DOHH2 (cell line): ENCODE results near the gene FAM83F.

Experiments
- H3F3A ChIP-seq: fragments of 200-600 bp; sonication (generic), shearing (Covaris generic); 2 replicates; pipeline ENCODE4 v1.6.0; 2016; ENCODE audit warnings: antibody characterized with exemption, mild to moderate bottlenecking; ENCODE audit not compliant: control insufficient read depth, insufficient read depth
- H3K27ac ChIP-seq: fragments of 200-600 bp; sonication (generic); 2 replicates; pipeline ENCODE4 v1.5.1; 2014; ENCODE audit warnings: low read depth, mild to moderate bottlenecking, low read length, moderate library complexity
- H3K27me3 ChIP-seq: fragments of 200-600 bp; sonication (generic); 2 replicates; pipeline ENCODE4 v1.6.1; 2014; ENCODE audit warnings: mild to moderate bottlenecking, low read length, mixed read lengths; ENCODE audit not compliant: control insufficient read depth
- H3K36me3 ChIP-seq: fragments of 200-600 bp; sonication (generic); 2 replicates; pipeline ENCODE4 v1.6.1; 2014; ENCODE audit warnings: mild to moderate bottlenecking, low read length, moderate library complexity, mixed read lengths; ENCODE audit not compliant: control insufficient read depth
- H3K4me1 ChIP-seq: fragments of 200-600 bp; sonication (generic); 2 replicates; pipeline ENCODE4 v1.6.1; 2014; ENCODE audit warnings: mild to moderate bottlenecking, low read length, mixed read lengths; ENCODE audit not compliant: control insufficient read depth
- H3K4me2 ChIP-seq: fragments of 200-600 bp; sonication (generic); 2 replicates; pipeline ENCODE4 v1.6.0; 2014; ENCODE audit warnings: mild to moderate bottlenecking, low read length, moderate library complexity
- H3K4me3 ChIP-seq: fragments of 200-600 bp; sonication (generic); 2 replicates; pipeline ENCODE4 v1.5.1; 2014; ENCODE audit warnings: mild to moderate bottlenecking, low read length, mixed read lengths
- H3K79me2 ChIP-seq: fragments of 200-600 bp; sonication (generic); 2 replicates; pipeline ENCODE4 v1.6.1; 2014; ENCODE audit warnings: mild to moderate bottlenecking, low read length, mixed read lengths; ENCODE audit not compliant: control insufficient read depth
- H3K9me2 ChIP-seq: fragments of 200-600 bp; sonication (generic); replicated peaks from 2 replicates; pipeline ENCODE4 v1.6.1; 2014; ENCODE audit warnings: mild to moderate bottlenecking, low read length, mixed read lengths; ENCODE audit not compliant: control insufficient read depth
- H3K9me3 ChIP-seq: fragments of 200-600 bp; sonication (generic); 2 replicates; pipeline ENCODE4 v1.6.1; 2014; ENCODE audit warnings: antibody characterized with exemption, low read length, mixed read lengths; ENCODE audit not compliant: control insufficient read depth, insufficient read depth
- H4K20me1 ChIP-seq: fragments of 200-600 bp; sonication (generic); 2 replicates; pipeline ENCODE4 v1.6.0; 2014; ENCODE audit warnings: low read depth, mild to moderate bottlenecking, antibody characterized with exemption, low read length, moderate library complexity; ENCODE audit not compliant: control insufficient read depth, insufficient read depth
- EZH2phosphoT487 ChIP-seq: fragments of 200-600 bp; sonication (generic); IDR thresholded peaks from 2 replicates; pipeline ENCODE4 v1.6.1; 2017; ENCODE audit warnings: borderline replicate concordance, mild to moderate bottlenecking, antibody characterized with exemption, low read length, moderate library complexity, mixed read lengths
- TF ChIP-seq, protein P1 (sequence below): fragments of 200-600 bp; sonication (generic); IDR thresholded peaks from one replicate; pipeline ENCODE4 v1.5.1; 2014; ENCODE audit warnings: antibody characterized with exemption, mild to moderate bottlenecking, low read depth, low read length; ENCODE audit not compliant: poor library complexity, severe bottlenecking

Gene FAM83F

DNA sequence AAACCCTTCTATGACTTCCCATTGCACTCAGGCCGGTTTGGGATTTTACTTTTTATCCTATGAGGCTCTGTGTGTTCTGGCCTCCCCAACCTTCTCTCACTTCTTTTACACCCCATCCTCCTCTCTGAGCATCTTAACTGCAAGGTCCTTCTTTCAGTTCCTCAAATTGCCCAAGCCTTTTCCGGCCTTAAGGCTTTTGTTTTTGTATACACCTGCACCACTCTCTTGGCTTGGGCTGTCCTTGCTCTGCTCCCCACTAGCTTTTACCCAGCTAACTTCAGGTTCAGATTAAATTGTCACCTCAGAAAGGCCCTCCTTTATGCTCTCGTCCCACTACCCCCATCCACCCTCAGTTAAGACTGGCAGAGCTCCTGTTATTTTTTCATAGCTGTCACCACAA is 55.5 kb downstream of the FAM83F start:
- Histone ChIP-seq H3K79me2 (peaks cover 89% of the 10 kb centered on the region), H3K36me3 (peaks cover 3% of the 10 kb centered on the region; the same call in 1 of the 2 replicates), H3K9me3 (no peaks in the 10 kb centered on the region), H3K4me3 (peak overlapping the region; percentile 58), H3F3A (peaks cover 49% of the 10 kb centered on the region), H4K20me1 (no peaks in the 10 kb centered on the region), H3K27ac (peak overlapping the region; percentile 94), H3K27me3 (no peaks in the 10 kb centered on the region), H3K4me1 (peaks cover 89% of the 10 kb centered on the region), H3K4me2 (peak overlapping the region; percentile 68), H3K9me2 (no peaks in the 10 kb centered on the region)
- no peak for TF ChIP-seq EZH2phosphoT487
- TF ChIP-seq, protein P1, sequence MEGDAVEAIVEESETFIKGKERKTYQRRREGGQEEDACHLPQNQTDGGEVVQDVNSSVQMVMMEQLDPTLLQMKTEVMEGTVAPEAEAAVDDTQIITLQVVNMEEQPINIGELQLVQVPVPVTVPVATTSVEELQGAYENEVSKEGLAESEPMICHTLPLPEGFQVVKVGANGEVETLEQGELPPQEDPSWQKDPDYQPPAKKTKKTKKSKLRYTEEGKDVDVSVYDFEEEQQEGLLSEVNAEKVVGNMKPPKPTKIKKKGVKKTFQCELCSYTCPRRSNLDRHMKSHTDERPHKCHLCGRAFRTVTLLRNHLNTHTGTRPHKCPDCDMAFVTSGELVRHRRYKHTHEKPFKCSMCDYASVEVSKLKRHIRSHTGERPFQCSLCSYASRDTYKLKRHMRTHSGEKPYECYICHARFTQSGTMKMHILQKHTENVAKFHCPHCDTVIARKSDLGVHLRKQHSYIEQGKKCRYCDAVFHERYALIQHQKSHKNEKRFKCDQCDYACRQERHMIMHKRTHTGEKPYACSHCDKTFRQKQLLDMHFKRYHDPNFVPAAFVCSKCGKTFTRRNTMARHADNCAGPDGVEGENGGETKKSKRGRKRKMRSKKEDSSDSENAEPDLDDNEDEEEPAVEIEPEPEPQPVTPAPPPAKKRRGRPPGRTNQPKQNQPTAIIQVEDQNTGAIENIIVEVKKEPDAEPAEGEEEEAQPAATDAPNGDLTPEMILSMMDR, result no peak

GRCh38 chr22:40051322-40051721 is 56.6 kb downstream of the FAM83F start:
- Histone ChIP-seq H3K79me2 (peaks cover 89% of the 10 kb centered on the region), H3K4me3 (peak overlapping the region; percentile 58), H3K9me3 (no peaks in the 10 kb centered on the region), H3K4me1 (peaks cover 94% of the 10 kb centered on the region), H4K20me1 (no peaks in the 10 kb centered on the region), H3K4me2 (peak overlapping the region; percentile 68), H3K27ac (peak overlapping the region; percentile 94), H3K36me3 (peaks cover 3% of the 10 kb centered on the region; the same call in 1 of the 2 replicates), H3K9me2 (no peaks in the 10 kb centered on the region), H3K27me3 (no peaks in the 10 kb centered on the region), H3F3A (peaks cover 45% of the 10 kb centered on the region)
- TF ChIP-seq, protein P1, result no peak
- TF ChIP-seq EZH2phosphoT487, result no peak

DNA sequence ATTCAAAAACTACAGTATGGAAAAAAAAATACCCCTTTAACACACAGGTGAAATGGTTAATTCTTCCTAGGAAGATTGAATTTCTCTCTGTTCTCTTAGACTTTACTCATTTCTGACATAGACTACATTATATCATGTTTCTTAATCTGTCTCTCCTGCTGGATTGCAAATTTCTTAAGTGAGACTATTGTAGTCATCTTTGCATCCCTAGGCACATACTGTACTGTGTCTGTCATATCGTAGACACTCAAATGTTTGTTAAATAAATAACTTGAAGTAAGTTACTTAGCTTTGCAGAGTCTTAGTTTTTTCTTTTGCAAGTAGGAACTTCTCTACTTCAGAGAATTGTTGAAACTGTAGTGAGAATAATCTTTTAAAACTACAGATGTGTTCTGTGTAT is 58.7 kb downstream of the FAM83F start:
- Histone ChIP-seq H3K27ac (no peak overlapping the region), H3K4me1 (peaks cover 95% of the 10 kb centered on the region), H3K79me2 (peaks cover 89% of the 10 kb centered on the region), H3K27me3 (no peaks in the 10 kb centered on the region), H3K4me2 (no peak overlapping the region), H3K4me3 (no peak overlapping the region), H3K9me3 (no peaks in the 10 kb centered on the region), H3F3A (peaks cover 42% of the 10 kb centered on the region), H4K20me1 (no peaks in the 10 kb centered on the region), H3K9me2 (no peaks in the 10 kb centered on the region), H3K36me3 (peaks cover 3% of the 10 kb centered on the region; the same call in 1 of the 2 replicates)
- TF ChIP-seq EZH2phosphoT487, result no peak
- TF ChIP-seq, protein P1, result no peak

- H3K27ac ChIP-seq, result peak overlapping the region; percentile 48
- peaks cover 39% of the 10 kb centered on the region for H3F3A ChIP-seq
- no peaks in the 10 kb centered on the region for H4K20me1 ChIP-seq
- no peaks in the 10 kb centered on the region for H3K9me3 ChIP-seq
- peaks cover 3% of the 10 kb centered on the region; the same call in 1 of the 2 replicates for H3K36me3 ChIP-seq
- TF ChIP-seq, protein P1, result no peak
- no peak for TF ChIP-seq EZH2phosphoT487
- peaks cover 89% of the 10 kb centered on the region for H3K4me1 ChIP-seq
- H3K27me3 ChIP-seq, result no peaks in the 10 kb centered on the region
- H3K4me3 ChIP-seq, result peak overlapping the region; percentile 39
- H3K9me2 ChIP-seq, result no peaks in the 10 kb centered on the region
- H3K4me2 ChIP-seq, result peak overlapping the region; percentile 70
- peaks cover 88% of the 10 kb centered on the region for H3K79me2 ChIP-seq
Observed at GRCh38 chr22:40054486-40054885, 59.7 kb downstream of the FAM83F start.
